GM21786 (cell line): ENCODE results near the gene TAOK3.
"Not testable (repeated sequence)": the region's sequence is repeated elsewhere in the genome, so short reads cannot be mapped to it uniquely, and the experiment has no call there.

ENCODE experiments used
- ATAC-seq: cut with Tn5 transposase; IDR thresholded peaks from one replicate; pipeline ENCODE4 v1.9.1; 2021; ENCODE audit not compliant: unreplicated experiment

Gene TAOK3

GRCh38 chr12:118374126-118374725 lies 1.5 kb upstream of the TAOK3 start:
- no peak for ATAC-seq

GRCh38 chr12:118373616-118374015 lies 909 bp upstream of the TAOK3 start:
- ATAC-seq = no peak

GRCh38 chr12:118371321-118372282 lies 1.1 kb downstream of the TAOK3 start:
- no peak for ATAC-seq

- ATAC-seq = no peak
Observed at GRCh38 chr12:118370601-118371000, 2.1 kb downstream of the TAOK3 start.

- no peak for ATAC-seq
Observed at GRCh38 chr12:118368821-118369220, 3.9 kb downstream of the TAOK3 start.

- no peak for ATAC-seq
Observed at GRCh38 chr12:118361889-118362288, 10.8 kb downstream of the TAOK3 start.

- no peak for ATAC-seq
Observed at GRCh38 chr12:118361092-118361404, 11.7 kb downstream of the TAOK3 start.

GRCh38 chr12:118359541-118359915 lies 13.2 kb downstream of the TAOK3 start:
- no peak for ATAC-seq

- no peak for ATAC-seq
Observed at GRCh38 chr12:118358612-118359540, 13.8 kb downstream of the TAOK3 start.

GRCh38 chr12:118358008-118358359 lies 14.7 kb downstream of the TAOK3 start:
- no peak for ATAC-seq

- ATAC-seq = peak; percentile 53
Observed at GRCh38 chr12:118357257-118358007, 15.3 kb downstream of the TAOK3 start.

GRCh38 chr12:118356809-118357256 lies 15.9 kb downstream of the TAOK3 start:
- ATAC-seq = no peak

- ATAC-seq = no peak
Observed at GRCh38 chr12:118355843-118356242, 16.9 kb downstream of the TAOK3 start.

GRCh38 chr12:118354903-118355302 lies 17.8 kb downstream of the TAOK3 start:
- no peak for ATAC-seq

GRCh38 chr12:118354503-118354902 lies 18.2 kb downstream of the TAOK3 start:
- not testable (repeated sequence) for ATAC-seq

GRCh38 chr12:118353721-118354120 lies 19.0 kb downstream of the TAOK3 start:
- no peak for ATAC-seq

GRCh38 chr12:118350908-118351559 lies 21.7 kb downstream of the TAOK3 start:
- ATAC-seq = no peak

GRCh38 chr12:118347916-118348315 lies 24.8 kb downstream of the TAOK3 start:
- no peak for ATAC-seq

- peak; percentile 69 for ATAC-seq
Observed at GRCh38 chr12:118346895-118347294, 25.8 kb downstream of the TAOK3 start.

GRCh38 chr12:118345355-118345754 lies 27.4 kb downstream of the TAOK3 start:
- no peak for ATAC-seq
